HG03354 (cell line): Measurements from ENCODE around the gene SPHK1.

Source experiments
- ATAC-seq: cut with Tn5 transposase; IDR thresholded peaks from one replicate; pipeline ENCODE4 v1.9.1; 2021; ENCODE audit warnings: mild to moderate bottlenecking; ENCODE audit not compliant: unreplicated experiment, poor library complexity, severe bottlenecking

SPHK1 gene

DNA sequence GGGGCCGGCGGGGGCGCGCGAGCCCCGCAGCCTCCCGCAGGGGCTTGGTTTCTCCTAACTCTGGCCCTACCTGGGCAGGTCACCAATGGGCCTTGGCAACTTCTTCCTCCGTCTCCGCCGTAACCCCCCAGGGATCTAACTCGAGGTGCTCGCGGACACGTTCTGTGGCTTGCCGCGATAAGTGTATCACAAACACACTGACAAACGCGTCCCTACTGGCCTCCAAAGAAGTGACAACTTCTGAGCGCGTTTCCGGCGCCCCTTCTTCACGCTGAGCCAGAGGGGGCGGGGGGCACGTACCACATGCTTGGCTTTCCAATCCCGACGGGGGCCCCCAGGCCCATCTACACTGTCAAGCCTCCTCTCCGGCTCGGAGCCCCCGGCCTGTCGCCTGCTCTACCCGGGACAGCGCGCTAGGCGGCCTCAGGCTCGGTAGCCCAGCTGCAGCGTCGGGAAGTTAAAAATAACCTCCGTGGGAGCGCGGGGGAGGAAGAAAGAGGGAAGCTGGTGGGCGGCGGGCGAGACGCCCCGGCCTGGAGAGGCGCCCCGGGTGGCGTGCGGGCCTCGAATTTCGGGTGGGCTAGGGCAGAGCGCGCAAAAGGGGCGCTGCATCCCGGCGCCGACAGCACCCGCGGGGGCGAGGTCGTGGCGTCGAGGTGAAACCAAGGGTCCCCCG is 725 bp upstream of the SPHK1 start:
- peak; percentile 30 for ATAC-seq

DNA sequence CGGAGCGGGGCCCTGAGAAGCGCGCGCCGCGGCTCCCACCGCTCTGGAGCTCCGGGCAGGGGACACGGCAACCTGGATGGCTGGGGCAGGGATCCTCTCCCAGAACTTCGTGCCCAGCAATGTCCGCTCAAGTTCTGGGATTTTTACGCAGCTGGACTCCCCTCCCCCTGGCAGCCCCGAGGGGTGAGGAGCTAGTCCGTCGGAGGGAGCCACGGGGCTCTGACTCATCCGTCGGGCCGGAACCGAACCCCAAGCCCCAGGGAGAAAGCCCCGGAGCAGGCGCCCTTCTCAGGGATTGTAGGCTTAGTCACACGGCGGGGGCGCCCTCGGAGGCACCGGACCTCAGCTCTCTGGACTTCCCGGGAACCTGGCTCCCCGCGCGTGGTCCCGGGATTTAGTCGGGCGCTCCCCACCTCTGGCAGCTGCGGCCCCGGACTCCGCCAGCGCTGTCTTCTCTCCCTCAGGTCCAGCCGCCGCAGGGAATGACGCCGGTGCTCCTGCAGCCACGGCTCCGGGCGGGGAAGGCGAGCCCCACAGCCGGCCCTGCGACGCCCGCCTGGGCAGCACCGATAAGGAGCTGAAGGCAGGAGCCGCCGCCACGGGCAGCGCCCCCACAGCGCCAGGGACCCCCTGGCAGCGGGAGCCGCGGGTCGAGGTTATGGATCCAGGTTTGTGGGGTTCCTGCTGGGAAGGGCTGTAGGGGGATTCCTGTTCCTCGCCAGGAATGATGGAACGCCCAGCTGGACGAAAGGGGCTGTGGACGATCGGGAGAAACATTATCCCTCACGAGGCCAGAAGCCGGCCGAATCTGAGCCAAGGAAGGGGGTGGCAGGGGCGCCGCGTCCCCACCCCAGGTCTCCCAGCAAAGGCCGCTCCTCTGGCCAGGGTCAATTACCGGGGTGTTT is 830 bp downstream of the SPHK1 start:
- peak; percentile 2 for ATAC-seq

DNA sequence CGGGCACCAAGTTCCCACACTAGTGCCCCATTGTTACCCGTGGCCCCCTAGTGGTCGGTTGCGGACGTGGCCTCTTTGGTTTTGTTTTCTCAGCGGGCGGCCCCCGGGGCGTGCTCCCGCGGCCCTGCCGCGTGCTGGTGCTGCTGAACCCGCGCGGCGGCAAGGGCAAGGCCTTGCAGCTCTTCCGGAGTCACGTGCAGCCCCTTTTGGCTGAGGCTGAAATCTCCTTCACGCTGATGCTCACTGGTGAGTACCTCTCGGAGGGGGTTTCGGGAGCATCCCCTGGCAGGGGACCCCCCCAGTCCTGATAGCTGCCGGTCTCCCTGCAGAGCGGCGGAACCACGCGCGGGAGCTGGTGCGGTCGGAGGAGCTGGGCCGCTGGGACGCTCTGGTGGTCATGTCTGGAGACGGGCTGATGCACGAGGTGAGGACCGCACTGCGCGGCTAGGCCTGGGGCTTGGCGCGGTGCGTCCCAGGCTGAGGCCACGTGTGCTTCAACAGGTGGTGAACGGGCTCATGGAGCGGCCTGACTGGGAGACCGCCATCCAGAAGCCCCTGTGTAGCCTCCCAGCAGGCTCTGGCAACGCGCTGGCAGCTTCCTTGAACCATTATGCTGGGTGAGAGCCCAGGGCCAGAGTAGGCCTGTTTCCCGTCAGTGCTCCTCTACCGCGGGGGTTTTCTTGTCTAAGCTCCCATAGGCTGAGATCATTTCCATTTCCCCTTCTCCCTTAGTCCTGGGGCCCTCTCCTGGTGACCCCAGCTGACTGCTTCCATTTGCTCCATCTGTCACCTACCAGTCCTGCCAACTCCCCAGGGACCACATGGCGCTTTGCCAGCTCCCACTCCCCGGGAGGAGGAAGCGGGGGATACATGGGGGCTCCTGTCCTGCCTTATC is 1.7 kb downstream of the SPHK1 start:
- no peak for ATAC-seq

DNA sequence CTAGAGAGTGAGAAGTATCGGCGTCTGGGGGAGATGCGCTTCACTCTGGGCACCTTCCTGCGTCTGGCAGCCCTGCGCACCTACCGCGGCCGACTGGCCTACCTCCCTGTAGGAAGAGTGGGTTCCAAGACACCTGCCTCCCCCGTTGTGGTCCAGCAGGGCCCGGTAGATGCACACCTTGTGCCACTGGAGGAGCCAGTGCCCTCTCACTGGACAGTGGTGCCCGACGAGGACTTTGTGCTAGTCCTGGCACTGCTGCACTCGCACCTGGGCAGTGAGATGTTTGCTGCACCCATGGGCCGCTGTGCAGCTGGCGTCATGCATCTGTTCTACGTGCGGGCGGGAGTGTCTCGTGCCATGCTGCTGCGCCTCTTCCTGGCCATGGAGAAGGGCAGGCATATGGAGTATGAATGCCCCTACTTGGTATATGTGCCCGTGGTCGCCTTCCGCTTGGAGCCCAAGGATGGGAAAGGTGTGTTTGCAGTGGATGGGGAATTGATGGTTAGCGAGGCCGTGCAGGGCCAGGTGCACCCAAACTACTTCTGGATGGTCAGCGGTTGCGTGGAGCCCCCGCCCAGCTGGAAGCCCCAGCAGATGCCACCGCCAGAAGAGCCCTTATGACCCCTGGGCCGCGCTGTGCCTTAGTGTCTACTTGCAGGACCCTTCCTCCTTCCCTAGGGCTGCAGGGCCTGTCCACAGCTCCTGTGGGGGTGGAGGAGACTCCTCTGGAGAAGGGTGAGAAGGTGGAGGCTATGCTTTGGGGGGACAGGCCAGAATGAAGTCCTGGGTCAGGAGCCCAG is 2.8 kb downstream of the SPHK1 start:
- ATAC-seq: no peak

DNA sequence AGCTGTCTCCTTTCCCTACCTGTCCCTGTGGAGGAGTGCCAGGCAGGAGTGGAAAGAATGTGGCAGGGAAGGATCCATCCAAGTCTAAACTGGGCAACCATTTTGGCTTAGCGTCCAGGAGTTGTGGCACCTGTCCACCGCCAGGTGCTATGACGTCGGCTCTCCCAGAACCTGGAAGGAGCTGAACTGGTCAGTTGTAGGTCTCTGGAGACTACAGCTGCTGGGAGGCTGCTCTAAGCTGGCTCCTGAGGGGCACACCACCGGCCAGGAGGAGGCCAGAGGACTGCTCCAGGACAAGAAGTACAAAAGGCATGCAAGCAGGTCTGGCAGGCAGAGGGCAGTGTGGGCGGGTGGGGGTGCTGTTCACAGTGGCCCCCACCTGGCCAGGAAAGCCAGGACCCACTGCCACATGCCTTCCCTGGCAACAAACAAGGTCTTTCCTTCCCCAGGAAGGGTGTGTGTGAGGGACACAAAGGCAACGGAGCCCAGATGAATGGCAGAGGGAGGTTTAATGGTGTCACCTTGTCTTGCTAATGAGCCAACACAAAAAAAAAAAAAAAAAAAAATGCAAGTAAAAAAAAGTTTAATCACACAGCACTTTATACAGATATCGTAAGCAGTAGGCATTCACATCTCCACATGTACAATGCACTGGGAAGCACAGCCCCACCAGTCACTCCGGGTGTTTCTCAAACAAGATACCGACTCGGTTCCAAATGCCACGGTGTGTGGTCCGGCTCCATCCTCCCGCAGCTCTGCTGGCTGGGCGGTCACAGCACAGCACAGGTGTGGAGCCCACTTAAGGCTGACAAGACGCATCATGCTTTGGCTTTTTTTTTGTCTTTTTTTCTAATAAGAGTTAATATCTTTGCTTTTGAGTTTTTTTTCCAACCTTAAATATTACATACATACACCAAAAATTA is 4.8 kb downstream of the SPHK1 start:
- no peak for ATAC-seq

DNA sequence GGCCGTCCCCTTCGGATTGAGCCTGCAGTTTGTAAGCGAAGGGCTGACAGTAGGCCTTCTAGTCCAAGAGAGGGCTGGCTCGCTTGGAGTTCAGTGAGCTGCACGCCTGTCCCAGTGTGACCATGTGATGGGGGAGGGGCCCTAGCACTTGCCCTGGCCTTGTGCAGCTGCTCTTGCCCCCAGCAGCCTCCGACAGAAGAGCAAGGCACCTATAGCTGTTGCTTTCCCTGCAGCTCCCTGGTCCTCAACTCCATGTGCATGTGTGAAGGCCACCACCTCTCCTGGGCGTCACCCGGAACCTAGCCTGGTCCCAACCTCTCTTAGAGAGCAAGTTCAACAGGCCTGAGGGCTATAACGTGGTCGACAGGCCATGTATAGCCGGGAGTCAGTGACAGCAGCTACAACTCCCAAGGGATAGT is 5.6 kb downstream of the SPHK1 start:
- ATAC-seq: no peak

DNA sequence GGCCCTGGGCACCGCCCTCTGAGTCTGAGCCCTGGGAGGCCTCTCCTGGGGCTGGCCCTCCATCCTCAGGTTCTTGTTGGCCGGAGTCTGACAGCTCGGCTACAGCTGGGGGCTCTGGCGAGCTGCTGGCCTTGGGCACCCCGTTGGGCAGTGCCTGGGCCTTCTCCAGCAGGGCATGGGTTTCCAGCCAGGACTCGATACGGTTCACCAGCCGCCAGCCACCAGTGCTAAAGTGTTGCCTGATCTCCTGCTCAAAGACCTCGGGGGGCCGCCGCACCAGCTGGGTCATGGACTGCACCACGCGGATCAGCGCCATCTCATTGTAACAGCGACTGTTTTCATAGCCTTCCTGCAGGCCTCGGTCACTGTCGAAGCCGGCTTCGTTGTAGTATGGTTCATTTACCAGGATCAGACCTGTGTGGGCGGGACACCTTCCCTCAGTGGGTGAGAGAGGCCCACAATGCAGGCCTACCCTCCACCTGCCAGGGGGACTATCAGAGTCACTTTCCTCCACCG is 6.8 kb downstream of the SPHK1 start:
- ATAC-seq: no peak

DNA sequence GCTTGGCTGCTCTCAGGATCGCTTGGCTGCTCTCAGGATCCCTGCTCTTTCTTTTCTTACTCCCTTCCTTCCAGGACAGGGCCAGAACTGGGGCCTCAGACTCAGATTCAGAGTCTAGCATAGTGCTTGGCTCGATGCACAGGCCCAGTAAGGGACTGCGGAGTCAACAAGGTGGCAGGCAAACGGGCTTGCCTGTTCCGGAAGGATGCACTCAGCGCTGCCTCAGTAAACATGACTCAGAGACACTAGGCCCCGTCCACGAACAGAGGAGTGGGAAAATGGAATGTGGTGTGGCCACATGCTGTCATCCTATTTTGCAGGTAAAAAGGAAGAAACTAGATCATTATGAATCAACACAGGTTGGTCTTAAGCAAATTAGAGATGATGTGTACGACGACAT is 9.8 kb downstream of the SPHK1 start:
- no peak for ATAC-seq

DNA sequence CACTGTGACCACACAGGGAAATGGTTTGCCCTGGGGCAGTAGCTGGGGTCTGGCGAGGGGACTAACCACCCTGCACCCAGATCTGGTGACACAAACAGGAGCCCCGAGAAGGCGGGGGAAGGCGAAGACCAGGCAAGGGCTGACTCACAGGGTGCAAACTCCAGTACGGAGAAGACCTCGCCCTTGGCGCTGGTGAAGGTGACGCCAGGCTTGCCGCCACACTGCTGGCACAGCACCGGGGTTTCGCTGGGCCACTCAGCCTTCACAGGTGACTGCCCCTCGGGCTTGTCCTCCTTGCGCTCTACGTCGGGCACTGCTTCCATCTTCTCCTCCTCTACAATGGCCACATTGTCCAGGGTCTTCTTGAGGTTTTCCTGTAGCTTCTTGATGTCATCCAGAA is 11.6 kb downstream of the SPHK1 start:
- ATAC-seq: no peak

DNA sequence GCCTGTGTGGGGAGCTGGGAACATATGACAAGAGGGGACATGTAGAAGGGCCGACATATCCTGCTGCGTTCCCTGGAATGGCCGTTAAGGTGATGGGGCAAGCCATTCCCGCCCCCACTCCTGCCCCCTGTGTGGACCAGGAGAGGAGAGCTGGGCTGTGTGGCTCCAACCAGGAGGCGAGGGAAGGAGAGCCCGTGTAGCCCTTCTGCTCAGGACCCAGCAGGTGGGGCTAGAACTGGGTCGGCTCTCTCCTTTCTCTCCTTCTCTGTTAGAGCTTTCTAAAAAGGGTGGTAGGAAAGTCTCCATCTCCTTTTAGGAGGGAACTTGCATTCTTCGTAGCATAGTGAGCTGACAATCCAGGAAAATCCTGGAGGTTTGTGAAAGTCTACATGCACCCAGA is 12.8 kb downstream of the SPHK1 start:
- ATAC-seq: no peak

DNA sequence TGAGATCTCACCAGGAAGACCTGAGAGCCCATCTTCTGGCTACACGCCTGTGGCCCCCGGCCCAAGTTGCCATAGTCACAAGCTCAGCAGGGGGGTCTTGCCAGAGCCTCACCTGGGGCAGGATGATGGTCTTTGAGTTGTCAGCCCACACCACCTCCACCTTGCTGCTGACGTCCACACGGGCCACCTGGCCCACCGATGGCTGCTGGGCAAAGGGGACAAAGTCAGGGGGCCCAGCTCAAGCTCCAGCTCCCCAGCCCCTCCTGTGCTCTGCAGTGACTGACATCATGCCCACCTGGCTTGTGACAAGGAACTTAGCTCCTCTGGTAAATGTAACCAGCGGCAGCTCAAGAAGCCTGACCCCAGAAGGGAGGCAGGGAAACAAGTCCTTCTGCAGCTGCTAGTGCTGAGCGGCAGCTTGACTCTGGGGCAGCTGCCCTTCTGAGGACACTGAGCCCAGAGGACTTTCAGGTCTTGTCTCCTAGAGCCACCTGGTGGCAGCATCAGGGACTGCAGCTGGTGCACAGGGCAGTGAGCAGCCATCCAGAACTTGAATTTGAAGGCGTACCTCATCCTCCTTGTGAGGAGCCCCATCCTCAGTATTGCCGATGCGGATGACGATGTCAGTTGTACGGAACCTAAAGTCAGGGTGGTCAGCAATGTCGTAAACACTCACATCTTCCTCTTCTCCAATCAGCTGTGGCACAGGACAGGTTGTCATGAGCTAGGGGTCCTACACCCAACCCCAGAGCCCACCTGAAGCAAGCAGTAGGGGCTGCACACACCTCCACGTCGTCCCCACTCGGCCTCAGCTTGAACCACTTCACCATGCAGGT is 13.5 kb downstream of the SPHK1 start:
- ATAC-seq: no peak

DNA sequence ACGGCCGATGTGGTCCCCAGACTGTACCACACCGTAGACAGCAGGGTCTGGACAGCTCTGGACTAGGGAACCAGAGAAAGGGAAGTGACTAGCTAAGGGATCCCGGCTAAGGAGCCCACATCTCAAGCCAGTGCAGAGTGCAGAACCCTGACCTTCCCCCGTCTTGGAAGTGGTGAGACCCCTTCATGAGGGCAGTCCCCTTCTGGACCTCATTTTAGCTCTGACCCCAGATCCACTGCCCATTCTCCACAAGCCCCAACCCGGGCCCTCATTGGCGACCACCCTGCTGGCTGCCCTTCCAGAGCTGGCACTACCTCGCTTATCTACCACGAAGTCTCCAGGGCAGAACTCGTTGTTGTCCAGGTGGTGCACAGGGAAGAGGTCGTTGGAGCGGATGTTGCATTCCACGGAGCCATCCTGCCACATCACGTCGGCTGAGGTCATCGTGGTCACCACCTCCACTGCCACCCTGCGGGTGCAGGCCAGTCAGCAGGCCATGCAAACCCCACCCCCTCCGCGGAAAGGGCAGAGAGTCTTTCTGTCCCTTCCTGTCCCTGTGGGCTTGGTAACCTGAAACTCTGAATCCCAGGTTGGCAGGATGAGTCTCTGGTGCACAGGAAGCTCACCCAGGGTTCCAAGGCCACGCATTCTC is 14.2 kb downstream of the SPHK1 start:
- ATAC-seq: no peak

DNA sequence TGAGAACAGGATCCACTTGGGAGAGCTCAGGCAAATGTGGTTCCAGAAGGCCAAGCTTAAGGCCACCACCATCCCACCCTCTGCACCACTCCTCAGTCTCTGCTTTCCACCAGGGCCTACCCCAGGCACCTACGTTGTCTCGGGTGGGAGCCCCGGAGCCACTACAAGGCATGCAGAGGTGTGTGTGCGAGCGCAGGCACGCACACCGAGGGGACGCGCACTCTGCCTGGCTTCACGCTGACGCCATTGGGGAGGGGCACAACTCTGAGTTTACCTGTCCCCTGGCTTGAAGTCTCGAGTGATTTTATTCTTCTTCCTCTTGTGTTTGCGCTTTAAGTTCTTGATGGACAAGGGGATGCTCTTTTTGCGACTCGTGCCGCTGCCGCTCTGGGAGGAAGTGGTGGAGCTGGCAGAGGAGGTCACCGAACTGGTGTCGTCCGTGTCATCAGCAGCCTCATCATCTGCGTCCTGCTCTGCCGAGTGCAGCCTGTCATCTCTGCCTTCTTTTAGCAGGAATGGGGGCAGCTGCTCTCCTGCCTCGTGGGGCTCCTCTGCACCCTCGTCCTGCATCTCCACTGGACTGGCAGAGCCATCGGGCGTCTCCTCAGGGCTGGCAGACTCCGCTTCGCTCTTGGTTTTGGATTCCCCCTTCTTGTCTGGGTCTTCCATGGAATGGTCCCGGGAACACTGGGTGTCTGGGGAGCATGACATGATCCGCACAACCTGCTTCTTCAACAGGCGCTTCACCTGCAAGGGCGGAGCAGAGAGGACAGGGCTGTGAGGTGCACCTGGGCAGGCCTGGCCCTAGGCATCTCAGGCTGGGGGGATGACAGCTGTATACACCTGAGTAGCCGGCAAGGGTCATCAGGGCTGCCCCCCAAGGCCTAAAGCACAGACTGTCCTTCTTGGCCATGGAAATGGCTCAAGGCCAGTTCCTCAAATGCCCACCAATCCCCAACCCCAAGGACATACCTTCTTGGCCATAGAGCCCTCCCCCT is 15.1 kb downstream of the SPHK1 start:
- ATAC-seq: no peak

DNA sequence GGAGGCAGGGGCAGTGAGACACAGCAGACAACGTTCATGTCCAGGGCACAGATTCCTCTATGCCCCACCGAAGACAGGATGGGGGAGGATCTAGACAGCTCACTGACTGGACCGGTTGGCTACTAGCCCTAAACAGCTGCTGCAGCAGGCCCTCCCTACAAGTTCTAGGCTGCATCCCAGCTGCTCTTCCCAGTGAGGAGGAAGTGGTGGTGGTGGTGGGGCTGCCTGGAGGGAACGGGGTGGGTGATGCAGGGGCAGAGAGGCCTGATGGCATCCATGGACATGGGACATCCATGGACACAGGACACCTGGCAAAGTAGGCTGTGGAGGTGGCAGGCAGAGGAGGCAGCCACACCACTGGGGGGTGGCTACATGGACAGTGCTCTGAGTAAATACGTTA is 18.3 kb downstream of the SPHK1 start:
- no peak for ATAC-seq

DNA sequence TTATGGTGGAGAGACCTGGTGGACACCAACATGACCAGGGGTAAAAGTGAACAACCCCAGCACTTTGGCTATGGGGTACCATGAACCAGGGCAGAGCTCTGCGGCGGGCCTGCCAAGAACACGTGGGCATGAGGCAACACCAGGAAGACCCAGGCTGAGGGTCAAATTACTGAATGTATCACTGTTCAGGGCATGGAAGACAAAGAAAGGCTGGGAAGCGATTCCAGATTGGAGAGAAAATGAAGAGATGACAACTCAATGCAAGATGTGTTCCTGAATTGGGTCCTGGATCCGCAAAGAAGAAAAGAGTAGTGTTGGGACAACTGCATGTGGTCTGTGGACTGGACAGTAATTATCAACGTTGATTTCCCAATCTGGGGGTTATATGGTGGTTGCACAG is 19.8 kb downstream of the SPHK1 start:
- ATAC-seq: no peak
